ENCODE data around the gene MARCHF5.
"Not testable (repeated sequence)": the region's sequence is repeated elsewhere in the genome, so short reads cannot be mapped to it uniquely, and the experiment has no call there.

Gene MARCHF5

DNA sequence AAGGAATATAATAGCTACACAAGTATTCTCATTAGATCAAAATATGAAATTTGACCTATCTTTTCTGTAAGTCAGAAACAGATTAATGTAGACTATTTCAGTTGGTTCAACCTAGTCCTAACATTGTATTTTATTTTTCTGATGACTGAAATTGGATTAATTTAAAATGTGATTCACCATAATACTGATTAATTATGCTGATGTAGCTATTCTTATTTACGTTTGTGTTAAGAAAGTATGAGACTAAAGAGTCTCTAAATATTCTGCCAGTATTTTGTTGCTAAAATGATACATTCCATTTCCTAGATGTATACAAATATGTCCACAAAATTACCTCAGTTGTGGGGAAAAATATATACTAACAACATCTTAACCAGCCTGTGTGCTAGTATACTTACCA is 18.3 kb downstream of the MARCHF5 start:
- H3K9me3 ChIP-seq (ENCODE audit: low read length): no peaks in the 10 kb centered on the region
- H3K27ac ChIP-seq (ENCODE audit: low read depth, low read length): no peak overlapping the region
- H3K4me3 ChIP-seq (ENCODE audit: low read depth in 1 of 2, low read length in 2 of 2): no peak overlapping the region
- H3K9ac ChIP-seq (ENCODE audit: low read length): no peak overlapping the region
- H3K27me3 ChIP-seq (ENCODE audit: control insufficient read depth in 1 of 2, insufficient read depth in 2 of 2, low read length in 2 of 2): no peaks in the 10 kb centered on the region
- H3K4me1 ChIP-seq (ENCODE audit: insufficient read depth, low read length): no peaks in the 10 kb centered on the region
- peaks cover 3% of the 10 kb centered on the region for H3K36me3 ChIP-seq (ENCODE audit: insufficient read depth, low read length)

DNA sequence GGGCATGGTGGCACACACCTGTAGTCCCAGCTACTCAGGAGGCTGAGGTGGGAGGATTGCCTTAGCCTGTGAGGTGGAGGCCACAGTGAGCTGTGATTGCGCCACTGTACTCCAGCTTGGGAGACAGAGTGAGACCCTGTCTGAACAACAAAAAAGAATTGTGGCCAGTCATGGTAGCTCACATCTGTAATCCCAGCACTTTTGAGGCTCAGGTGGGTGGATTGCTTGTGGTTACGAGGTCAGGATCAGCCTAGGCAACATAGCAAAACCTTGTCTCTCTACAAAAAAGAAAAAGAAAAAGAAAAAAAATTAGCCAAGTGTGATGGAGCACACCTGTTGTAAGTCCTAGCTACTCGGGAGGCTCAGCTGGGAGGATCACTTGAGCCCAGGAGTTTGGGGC is 22.8 kb downstream of the MARCHF5 start:
- no peak overlapping the region for H3K27ac ChIP-seq (ENCODE audit: low read depth, low read length)
- H3K27me3 ChIP-seq (ENCODE audit: control insufficient read depth in 1 of 2, insufficient read depth in 2 of 2, low read length in 2 of 2): no peaks in the 10 kb centered on the region
- no peaks in the 10 kb centered on the region for H3K4me1 ChIP-seq (ENCODE audit: insufficient read depth, low read length)
- H3K9me3 ChIP-seq (ENCODE audit: low read length): no peaks in the 10 kb centered on the region
- H3K9ac ChIP-seq (ENCODE audit: low read length): no peak overlapping the region
- H3K36me3 ChIP-seq (ENCODE audit: insufficient read depth, low read length): peaks cover 3% of the 10 kb centered on the region
- H3K4me3 ChIP-seq (ENCODE audit: low read depth in 1 of 2, low read length in 2 of 2): no peak overlapping the region

DNA sequence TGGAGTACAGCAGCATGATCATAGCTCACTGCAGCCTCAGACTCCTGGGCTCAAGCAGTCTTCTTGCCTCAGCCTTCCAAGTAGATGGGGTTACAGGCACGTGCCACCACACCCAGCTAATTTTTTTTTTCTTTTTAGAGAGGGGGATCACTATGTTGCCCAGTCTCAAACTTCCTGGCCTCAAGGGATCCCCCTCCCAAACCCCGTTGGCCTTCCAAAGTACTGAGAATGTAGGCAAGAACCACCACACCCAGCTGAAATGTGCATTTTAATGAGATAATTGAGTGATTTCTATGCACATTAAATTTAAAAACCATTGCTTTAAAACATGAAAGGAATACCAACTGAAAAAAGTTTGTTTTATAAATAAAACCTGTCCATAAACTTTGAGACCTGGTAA is 25.6 kb downstream of the MARCHF5 start:
- Histone ChIP-seq H3K9me3 (ENCODE audit: low read length) (no peaks in the 10 kb centered on the region), H3K36me3 (ENCODE audit: insufficient read depth, low read length) (peaks cover 10% of the 10 kb centered on the region), H3K9ac (ENCODE audit: low read length) (no peak overlapping the region), H3K27ac (ENCODE audit: low read depth, low read length) (no peak overlapping the region), H3K27me3 (ENCODE audit: control insufficient read depth in 1 of 2, insufficient read depth in 2 of 2, low read length in 2 of 2) (no peaks in the 10 kb centered on the region), H3K4me1 (ENCODE audit: insufficient read depth, low read length) (no peaks in the 10 kb centered on the region), H3K4me3 (ENCODE audit: low read depth in 1 of 2, low read length in 2 of 2) (no peak overlapping the region)

DNA sequence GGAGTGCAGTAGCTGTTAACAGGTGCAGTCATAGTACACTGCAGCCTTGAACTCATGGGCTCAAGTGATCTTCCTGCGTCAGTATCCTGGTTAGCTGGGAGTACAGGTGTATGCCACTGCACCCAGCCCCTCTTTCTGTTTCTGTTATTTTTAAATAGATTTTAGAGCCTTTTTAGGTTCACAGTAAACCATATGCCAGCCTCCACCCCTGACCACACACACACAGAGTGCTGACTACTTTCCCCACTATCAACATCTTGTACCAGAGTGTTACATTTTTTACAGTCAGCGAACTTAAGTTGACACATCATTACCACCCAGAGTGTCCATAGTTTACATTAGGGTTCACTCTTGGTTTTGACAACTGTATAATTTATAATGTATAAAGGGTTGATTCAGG is 32.1 kb downstream of the MARCHF5 start:
- peaks cover 6% of the 10 kb centered on the region for H3K36me3 ChIP-seq (ENCODE audit: insufficient read depth, low read length)
- H3K9ac ChIP-seq (ENCODE audit: low read length): no peak overlapping the region
- H3K27me3 ChIP-seq (ENCODE audit: control insufficient read depth in 1 of 2, insufficient read depth in 2 of 2, low read length in 2 of 2): no peaks in the 10 kb centered on the region
- no peaks in the 10 kb centered on the region for H3K9me3 ChIP-seq (ENCODE audit: low read length)
- no peaks in the 10 kb centered on the region for H3K4me1 ChIP-seq (ENCODE audit: insufficient read depth, low read length)
- no peak overlapping the region for H3K27ac ChIP-seq (ENCODE audit: low read depth, low read length)
- H3K4me3 ChIP-seq (ENCODE audit: low read depth in 1 of 2, low read length in 2 of 2): no peak overlapping the region

DNA sequence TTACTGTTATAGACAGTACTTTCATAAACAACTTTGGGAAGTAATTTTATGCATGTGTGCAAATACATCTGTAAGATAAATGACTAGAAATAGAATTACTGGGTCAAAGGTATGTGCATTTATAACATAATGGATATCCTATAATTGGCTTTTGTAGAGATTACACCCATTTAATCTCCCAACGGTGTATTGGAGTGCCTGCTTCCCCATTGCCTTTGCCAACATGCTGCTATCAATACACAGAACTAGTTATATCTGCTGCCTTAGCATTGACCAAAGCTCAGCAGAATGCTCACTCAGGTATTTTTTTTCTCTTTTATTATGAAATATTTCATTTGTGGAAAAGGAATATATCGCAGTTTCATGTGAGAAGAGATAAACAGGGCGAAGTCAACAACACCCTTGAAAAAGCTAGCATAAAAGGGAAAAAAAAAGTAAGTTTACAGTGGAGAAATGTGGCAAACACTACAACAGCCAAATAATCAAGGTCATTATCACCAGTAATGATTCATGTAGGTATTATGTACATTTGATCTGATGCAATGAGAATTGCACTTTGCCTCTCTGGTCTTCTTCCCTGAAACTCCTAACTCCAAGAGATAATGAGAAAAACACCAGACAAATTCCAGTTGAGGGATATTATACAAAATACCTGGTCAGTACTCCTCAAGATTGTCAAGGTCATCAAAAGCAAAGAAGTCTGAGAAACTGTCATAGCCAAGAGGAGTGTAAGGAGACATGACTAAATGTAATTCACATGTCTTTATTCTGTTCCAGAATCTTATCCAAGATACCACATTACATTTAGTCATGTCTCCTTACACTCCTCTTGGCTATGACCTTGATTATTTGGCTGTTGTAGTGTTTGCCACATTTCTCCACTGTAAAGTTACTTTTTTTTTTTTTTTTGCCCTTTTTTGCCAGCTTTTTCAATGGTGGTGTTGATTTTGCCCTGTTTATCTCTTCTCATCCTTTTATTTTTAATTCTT is 36.8 kb downstream of the MARCHF5 start:
- Histone ChIP-seq H3K27me3 (ENCODE audit: control insufficient read depth in 1 of 2, insufficient read depth in 2 of 2, low read length in 2 of 2) (no peaks in the 10 kb centered on the region), H3K9me3 (ENCODE audit: low read length) (no peaks in the 10 kb centered on the region), H3K9ac (ENCODE audit: low read length) (no peak overlapping the region), H3K27ac (ENCODE audit: low read depth, low read length) (no peak overlapping the region), H3K36me3 (ENCODE audit: insufficient read depth, low read length) (no peaks in the 10 kb centered on the region), H3K4me1 (ENCODE audit: insufficient read depth, low read length) (peaks cover 5% of the 10 kb centered on the region), H3K4me3 (ENCODE audit: low read depth in 1 of 2, low read length in 2 of 2) (no peak overlapping the region)

DNA sequence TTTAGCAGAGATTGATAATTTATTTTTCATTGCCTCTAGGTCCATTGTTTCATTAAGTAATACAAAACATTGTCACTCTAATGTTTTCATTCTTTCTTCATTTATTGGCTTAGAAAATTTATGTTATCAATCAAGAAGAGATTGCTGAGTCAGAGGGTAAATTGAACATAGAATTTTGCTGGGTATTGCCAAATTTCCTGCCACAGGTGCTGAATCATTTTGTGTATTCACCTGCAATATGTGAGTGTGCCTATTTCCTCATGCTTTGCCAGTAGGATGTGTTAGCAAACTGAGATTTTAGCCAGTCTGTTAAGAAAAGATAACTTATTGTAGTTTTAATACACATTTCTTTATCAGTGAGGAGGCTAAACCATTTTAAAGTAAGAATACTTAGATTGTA is 38.0 kb downstream of the MARCHF5 start:
- Histone ChIP-seq H3K27me3 (ENCODE audit: control insufficient read depth in 1 of 2, insufficient read depth in 2 of 2, low read length in 2 of 2) (no peaks in the 10 kb centered on the region), H3K9ac (ENCODE audit: low read length) (no peak overlapping the region), H3K27ac (ENCODE audit: low read depth, low read length) (no peak overlapping the region), H3K4me3 (ENCODE audit: low read depth in 1 of 2, low read length in 2 of 2) (no peak overlapping the region), H3K9me3 (ENCODE audit: low read length) (no peaks in the 10 kb centered on the region), H3K36me3 (ENCODE audit: insufficient read depth, low read length) (no peaks in the 10 kb centered on the region), H3K4me1 (ENCODE audit: insufficient read depth, low read length) (peaks cover 5% of the 10 kb centered on the region)

DNA sequence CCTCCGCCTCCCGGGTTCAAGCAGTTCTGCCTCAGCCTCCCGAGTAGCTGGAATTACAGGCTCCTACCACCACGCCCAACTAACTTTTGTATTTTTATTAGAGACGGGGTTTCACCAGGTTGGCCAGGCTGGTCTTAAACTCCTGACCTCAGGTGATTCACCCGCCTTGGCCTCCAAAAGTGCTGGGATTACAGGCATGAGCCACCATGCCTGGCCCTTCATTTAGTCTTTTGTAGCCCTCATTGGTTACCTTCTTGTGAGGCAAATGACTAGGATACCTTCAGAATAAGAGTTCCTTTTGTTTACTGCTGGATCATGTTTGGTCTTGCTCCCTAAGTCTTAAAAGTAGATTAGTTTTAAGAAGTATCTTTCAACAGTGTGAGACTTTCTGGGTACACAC is 39.0 kb downstream of the MARCHF5 start:
- not testable (repeated sequence) for H3K9ac ChIP-seq (ENCODE audit: low read length); H3K4me3 ChIP-seq (ENCODE audit: low read depth in 1 of 2, low read length in 2 of 2); H3K27me3 ChIP-seq (ENCODE audit: control insufficient read depth in 1 of 2, insufficient read depth in 2 of 2, low read length in 2 of 2); H3K4me1 ChIP-seq (ENCODE audit: insufficient read depth, low read length); H3K36me3 ChIP-seq (ENCODE audit: insufficient read depth, low read length); H3K9me3 ChIP-seq (ENCODE audit: low read length); H3K27ac ChIP-seq (ENCODE audit: low read depth, low read length)

DNA sequence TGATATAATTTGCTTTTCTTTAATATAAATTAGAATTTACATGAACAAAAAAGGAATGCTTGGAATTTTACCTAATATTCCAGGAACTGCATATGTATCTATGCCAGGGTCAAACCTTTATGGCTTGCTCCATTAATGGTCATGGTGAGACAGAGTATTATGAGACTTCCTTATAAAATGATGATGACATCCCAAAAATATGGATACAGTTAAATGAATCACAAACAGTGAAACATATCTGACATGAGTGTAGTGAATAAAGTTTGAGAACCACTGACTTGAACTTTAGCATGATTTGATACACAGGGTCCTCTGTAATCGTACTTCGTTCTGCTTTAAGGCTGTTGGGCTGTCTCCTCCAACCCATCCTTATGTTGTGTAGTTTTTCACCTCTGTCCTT is 51.8 kb downstream of the MARCHF5 start:
- Histone ChIP-seq H3K4me3 (ENCODE audit: low read depth in 1 of 2, low read length in 2 of 2) (no peak overlapping the region), H3K9me3 (ENCODE audit: low read length) (no peaks in the 10 kb centered on the region), H3K27ac (ENCODE audit: low read depth, low read length) (no peak overlapping the region), H3K27me3 (ENCODE audit: control insufficient read depth in 1 of 2, insufficient read depth in 2 of 2, low read length in 2 of 2) (no peaks in the 10 kb centered on the region), H3K4me1 (ENCODE audit: insufficient read depth, low read length) (no peaks in the 10 kb centered on the region), H3K9ac (ENCODE audit: low read length) (no peak overlapping the region), H3K36me3 (ENCODE audit: insufficient read depth, low read length) (peaks cover 11% of the 10 kb centered on the region)

DNA sequence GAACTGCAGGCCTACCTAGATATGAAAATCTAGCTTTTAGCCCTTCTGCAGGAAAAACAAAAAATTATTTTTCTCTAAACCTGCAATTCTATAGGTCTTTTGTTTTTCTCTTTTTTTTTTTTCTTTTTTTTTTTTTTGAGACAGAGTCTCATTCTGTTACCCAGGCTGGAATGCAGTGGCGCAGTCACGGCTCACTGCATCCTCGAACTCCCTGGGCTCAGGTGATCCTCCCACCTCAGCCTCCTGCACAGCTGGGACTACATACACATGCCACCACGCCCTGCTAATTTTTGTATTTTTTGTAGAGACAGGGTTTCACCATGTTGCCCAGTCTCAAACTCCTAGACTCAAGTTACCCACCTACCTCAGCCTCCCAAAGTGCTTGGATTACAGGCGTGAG is 54.6 kb downstream of the MARCHF5 start:
- not testable (repeated sequence) for H3K4me1 ChIP-seq (ENCODE audit: insufficient read depth, low read length); H3K27ac ChIP-seq (ENCODE audit: low read depth, low read length); H3K27me3 ChIP-seq (ENCODE audit: control insufficient read depth in 1 of 2, insufficient read depth in 2 of 2, low read length in 2 of 2); H3K4me3 ChIP-seq (ENCODE audit: low read depth in 1 of 2, low read length in 2 of 2); H3K9ac ChIP-seq (ENCODE audit: low read length); H3K9me3 ChIP-seq (ENCODE audit: low read length)
- peaks cover 32% of the 10 kb centered on the region for H3K36me3 ChIP-seq (ENCODE audit: insufficient read depth, low read length)

DNA sequence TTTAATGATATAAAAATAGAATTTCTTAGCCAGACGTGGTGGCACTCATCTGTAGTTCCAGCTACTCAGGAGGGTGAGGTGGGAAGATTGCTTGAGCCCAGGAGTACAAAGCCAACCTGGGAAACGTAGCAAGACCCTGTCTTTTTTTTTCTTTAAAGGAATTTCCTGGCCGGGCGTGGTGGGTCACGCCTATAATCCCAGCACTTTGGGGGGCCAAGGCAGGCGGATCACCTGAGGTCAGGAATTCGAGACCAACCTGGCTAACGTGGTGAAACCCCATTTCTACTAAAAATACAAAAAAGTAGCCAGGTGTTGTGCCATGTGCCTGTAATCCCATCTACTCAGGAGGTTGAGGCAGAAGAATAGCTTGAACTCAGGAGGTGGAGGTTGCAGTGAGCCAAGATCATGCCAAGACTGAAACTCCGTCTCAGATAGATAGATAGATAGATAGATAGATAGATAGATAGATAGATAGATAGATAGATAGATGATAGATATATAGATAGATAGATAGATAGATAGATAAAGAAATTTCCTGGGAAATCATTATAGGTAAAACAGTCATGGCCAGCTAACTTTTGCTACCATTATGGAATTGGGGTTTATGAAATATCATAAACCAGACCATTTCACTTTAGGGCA is 56.2 kb downstream of the MARCHF5 start:
- H3K4me3 ChIP-seq (ENCODE audit: low read depth in 1 of 2, low read length in 2 of 2); H3K9me3 ChIP-seq (ENCODE audit: low read length); H3K9ac ChIP-seq (ENCODE audit: low read length); H3K27me3 ChIP-seq (ENCODE audit: control insufficient read depth in 1 of 2, insufficient read depth in 2 of 2, low read length in 2 of 2); H3K27ac ChIP-seq (ENCODE audit: low read depth, low read length); H3K4me1 ChIP-seq (ENCODE audit: insufficient read depth, low read length): not testable (repeated sequence)
- H3K36me3 ChIP-seq (ENCODE audit: insufficient read depth, low read length): peaks cover 33% of the 10 kb centered on the region

DNA sequence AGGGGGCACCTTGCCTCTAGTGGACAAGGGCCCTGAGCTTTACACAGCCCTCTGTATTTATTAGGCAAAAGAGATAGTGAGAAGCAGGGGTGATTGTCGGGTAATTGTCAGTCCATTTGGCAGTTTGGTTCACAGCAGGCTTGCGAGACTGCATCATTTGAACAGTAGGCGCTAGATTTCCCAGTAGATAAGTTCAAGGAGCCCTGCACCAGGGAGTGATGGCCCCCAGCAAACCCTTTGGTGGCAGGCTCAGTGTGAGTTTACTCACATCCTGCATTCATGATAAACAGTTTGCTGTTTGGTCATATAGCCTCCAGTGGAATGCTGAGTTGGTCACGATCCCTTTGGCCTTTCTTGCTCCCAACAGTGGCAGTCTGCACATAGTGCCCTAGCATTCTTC is 59.4 kb downstream of the MARCHF5 start:
- peaks cover 25% of the 10 kb centered on the region for H3K36me3 ChIP-seq (ENCODE audit: insufficient read depth, low read length)
- H3K27me3 ChIP-seq (ENCODE audit: control insufficient read depth in 1 of 2, insufficient read depth in 2 of 2, low read length in 2 of 2): no peaks in the 10 kb centered on the region
- no peak overlapping the region for H3K27ac ChIP-seq (ENCODE audit: low read depth, low read length)
- H3K4me3 ChIP-seq (ENCODE audit: low read depth in 1 of 2, low read length in 2 of 2): no peak overlapping the region
- no peak overlapping the region for H3K9ac ChIP-seq (ENCODE audit: low read length)
- H3K4me1 ChIP-seq (ENCODE audit: insufficient read depth, low read length): no peaks in the 10 kb centered on the region
- H3K9me3 ChIP-seq (ENCODE audit: low read length): no peaks in the 10 kb centered on the region

DNA sequence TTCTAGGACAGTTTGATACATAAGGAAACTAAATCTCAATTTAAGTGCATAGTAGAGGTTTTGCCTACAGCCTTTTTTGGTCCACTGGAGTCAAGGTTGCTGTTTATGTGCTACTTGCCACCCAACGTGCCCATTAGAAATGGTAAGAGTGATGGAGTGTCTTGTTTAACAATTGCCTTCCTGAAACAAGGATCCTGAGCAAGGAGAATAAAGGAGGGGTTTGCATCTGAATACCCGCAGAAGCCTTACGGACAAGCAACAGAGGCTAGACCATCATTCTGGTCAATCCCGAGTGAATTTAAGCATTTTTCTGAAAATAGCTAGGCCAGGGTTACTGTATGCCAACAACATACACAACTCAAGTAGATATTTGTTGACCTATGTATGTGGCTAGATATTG is 63.6 kb downstream of the MARCHF5 start:
- H3K36me3 ChIP-seq (ENCODE audit: insufficient read depth, low read length): peaks cover 14% of the 10 kb centered on the region
- no peak overlapping the region for H3K27ac ChIP-seq (ENCODE audit: low read depth, low read length)
- H3K9ac ChIP-seq (ENCODE audit: low read length): no peak overlapping the region

More for the DNA sequence above, 63.6 kb downstream of the MARCHF5 start:
- Histone ChIP-seq H3K4me3 (ENCODE audit: low read depth in 1 of 2, low read length in 2 of 2) (no peak overlapping the region), H3K4me1 (ENCODE audit: insufficient read depth, low read length) (no peaks in the 10 kb centered on the region), H3K27me3 (ENCODE audit: control insufficient read depth in 1 of 2, insufficient read depth in 2 of 2, low read length in 2 of 2) (no peaks in the 10 kb centered on the region), H3K9me3 (ENCODE audit: low read length) (no peaks in the 10 kb centered on the region)

All from muscle layer of colon (tissue), 2 donors.